Measurements from ENCODE around the gene TCEANC. TPM values are rescaled to one million over a fixed set of nuclear protein-coding genes. Genes with fewer than 3 reads are reported as not detected.

Gene TCEANC
- total and polyA plus RNA-seq, 2 of the 4 experiments (the other 2 are of a cell fraction) = 0.99 to 2.5 TPM

DNA sequence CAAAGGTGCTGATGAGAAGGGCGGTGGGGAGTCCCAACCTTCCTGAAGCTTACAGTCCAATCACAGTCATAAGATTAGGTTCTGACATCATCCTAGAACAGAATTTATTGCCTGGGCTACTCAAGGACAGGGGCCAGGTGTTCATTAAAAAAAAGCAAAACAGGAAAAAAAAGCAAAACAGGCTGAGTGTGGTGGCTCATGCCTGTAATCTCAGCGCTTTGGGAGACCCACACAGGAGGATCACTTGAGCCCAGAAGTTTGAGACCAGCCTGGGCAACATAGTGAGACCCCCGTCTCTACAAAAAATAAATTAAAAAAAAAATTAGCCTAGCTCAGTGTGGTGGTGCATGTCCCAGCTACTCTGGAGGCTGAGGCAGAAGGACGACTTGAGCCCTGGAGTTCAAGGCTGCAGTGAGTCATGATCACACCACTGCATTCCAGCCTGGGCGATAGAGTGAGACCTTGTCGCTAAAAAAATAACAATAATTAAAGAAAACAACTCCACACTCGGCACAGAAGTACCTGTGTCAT lies 39.0 kb downstream of the TCEANC start:
- Histone ChIP-seq H3K14ac (replicated peaks; ENCODE audit: low read depth, low read length) (no peak overlapping the region), H3K56ac (ENCODE audit: extremely low read depth, insufficient read depth, low read length) (no peak overlapping the region), H3K9ac (ENCODE audit: low read depth, low read length) (no peak overlapping the region), H3K4me1 (ENCODE audit: control insufficient read depth, insufficient read depth, low read length) (peaks cover 7% of the 10 kb centered on the region), H3K27ac (ENCODE audit: insufficient read depth, low read length) (no peak overlapping the region), H2BK120ac (ENCODE audit: low read depth, low read length) (no peak overlapping the region), H2BK15ac (ENCODE audit: low read depth, low read length) (no peak overlapping the region), H3K36me3 (ENCODE audit: control insufficient read depth, insufficient read depth, low read length) (peaks cover 2% of the 10 kb centered on the region), H4K5ac (ENCODE audit: low read depth, low read length) (no peak overlapping the region), H3K4ac (ENCODE audit: low read depth, low read length) (no peak overlapping the region), H4K20me1 (ENCODE audit: insufficient read depth, low read length) (peaks cover 44% of the 10 kb centered on the region), H3K9me3 (ENCODE audit: control insufficient read depth, insufficient read depth, low read length) (no peaks in the 10 kb centered on the region), H3K79me1 (ENCODE audit: low read depth in 1 of 2, low read length in 2 of 2) (peaks cover 18 to 49% of the 10 kb centered on the region in 2 experiments; a peak in 3 of 4 replicates), H3K23ac (ENCODE audit: low read depth, low read length) (no peak overlapping the region), H3K27me3 (ENCODE audit: control insufficient read depth, insufficient read depth, low read length) (no peaks in the 10 kb centered on the region; the same call in 1 of the 2 replicates), H4K91ac (ENCODE audit: insufficient read depth, low read depth, low read length) (no peak overlapping the region), H2AFZ (replicated peaks; ENCODE audit: low read length, poor library complexity) (no peak overlapping the region), H2AK5ac (ENCODE audit: low read depth, low read length) (no peak overlapping the region), H3K4me2 (ENCODE audit: low read depth, low read length) (no peak overlapping the region), H3K9me1 (ENCODE audit: insufficient read depth, low read length) (peaks cover 3% of the 10 kb centered on the region; the same call in 1 of the 2 replicates), H2BK20ac (ENCODE audit: low read depth, low read length) (no peak overlapping the region), H2BK5ac (ENCODE audit: low read depth, low read length, poor library complexity, severe bottlenecking) (no peak overlapping the region), H4K8ac (ENCODE audit: low read depth in 2 of 2, low read length in 2 of 2) (no peak overlapping the region), H3K18ac (ENCODE audit: low read depth, low read length) (no peak overlapping the region), H3K4me3 (ENCODE audit: insufficient read depth, low read depth, low read length) (no peak overlapping the region), H2AK9ac (replicated peaks; ENCODE audit: low read depth, low read length, poor library complexity) (no peak overlapping the region)
- no CpG with 5 or more reads among the region's 7 CpGs for WGBS, 2 experiments (ENCODE audit: extremely low coverage in 2 of 2, insufficient read length in 1 of 2)
- no peak for TF ChIP-seq RCOR1 (IDR thresholded peaks at IDR 0.05; ENCODE audit: insufficient replicate concordance, low read length)
- TF ChIP-seq, protein P1, sequence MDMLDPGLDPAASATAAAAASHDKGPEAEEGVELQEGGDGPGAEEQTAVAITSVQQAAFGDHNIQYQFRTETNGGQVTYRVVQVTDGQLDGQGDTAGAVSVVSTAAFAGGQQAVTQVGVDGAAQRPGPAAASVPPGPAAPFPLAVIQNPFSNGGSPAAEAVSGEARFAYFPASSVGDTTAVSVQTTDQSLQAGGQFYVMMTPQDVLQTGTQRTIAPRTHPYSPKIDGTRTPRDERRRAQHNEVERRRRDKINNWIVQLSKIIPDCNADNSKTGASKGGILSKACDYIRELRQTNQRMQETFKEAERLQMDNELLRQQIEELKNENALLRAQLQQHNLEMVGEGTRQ (IDR thresholded peaks at IDR 0.05; ENCODE audit: low read depth, low read length) = no peak
- TF ChIP-seq MAZ (IDR thresholded peaks at IDR 0.05; ENCODE audit: borderline replicate concordance, low read depth, low read length) = no peak
- TF ChIP-seq POLR2A (IDR thresholded peaks at IDR 0.05; ENCODE audit: low read depth, low read length) = no peak
- no peak for TF ChIP-seq FOS (IDR thresholded peaks at IDR 0.05; ENCODE audit: low read depth, low read length)
- TF ChIP-seq CHD1 (IDR thresholded peaks at IDR 0.05; ENCODE audit: low read depth, low read length) = no peak
- TF ChIP-seq ELK1 (IDR thresholded peaks at IDR 0.05; ENCODE audit: borderline replicate concordance, low read depth, low read length) = no peak
- no peak for TF ChIP-seq NFE2L2 (IDR thresholded peaks at IDR 0.05; ENCODE audit: low read depth, low read length)
- TF ChIP-seq RAD21 (IDR thresholded peaks at IDR 0.05; ENCODE audit: low read length) = no peak
- TF ChIP-seq RFX5 (IDR thresholded peaks at IDR 0.05; ENCODE audit: low read depth, low read length) = no peak
- ATAC-seq (ENCODE audit: low read depth) = no peak
- POLR2A ChIA-PET (ENCODE audit: unreplicated experiment) = no interaction called here
- CTCF ChIA-PET = no interaction called here
- in situ Hi-C loops (cut with MboI; ENCODE audit: low sequenced_read_pairs) (no loop called here), dilution Hi-C loops (cut with HindIII; ENCODE audit: low sequenced_read_pairs, unreplicated experiment) (no loop called here), intact Hi-C loops (cut with micrococcal nuclease) (loop anchor here (5.0 kb wide), 1 partner anchor 40 kb away; the partner anchor contains the start of genes OFD1 and TRAPPC2)
- DNase-seq = no peak
- BruUV-seq (replicated peaks) = no TSS peak
